Measurements from ENCODE around the gene MYO5B. TPM values are rescaled to one million over a fixed set of nuclear protein-coding genes. Genes with fewer than 3 reads are reported as not detected.

The MYO5B gene
- total RNA-seq, 4 donors from 2014 or later = 58.2 to 102 (median 89.9) TPM

GRCh38 chr18:49846718-49847470 lies 348.1 kb downstream of the MYO5B start:
- DNase-seq = peak; percentile 76 to 81
- no peak for TF ChIP-seq CTCF (IDR thresholded peaks at IDR 0.05)
- TF ChIP-seq POLR2A (IDR thresholded peaks at IDR 0.05) = no peak
- intact Hi-C loops (cut with DNase I) = no loop called here
- H3K27ac ChIP-seq = peak overlapping the region in 1 of 3 donors; percentile 12
- H3K27me3 ChIP-seq = no peaks in the 10 kb centered on the region
- H3K36me3 ChIP-seq = no peaks in the 10 kb centered on the region
- H3K4me3 ChIP-seq (replicated peaks in 1 of 3) = no peak overlapping the region
- no peaks in the 10 kb centered on the region for H3K9me3 ChIP-seq
- 33 to 38% methylated on average over 10 of the region's 10 CpGs for WGBS, 2 donors
- peaks cover 10 to 39% of the 10 kb centered on the region in 2 donors for H3K4me1 ChIP-seq

- no peak for TF ChIP-seq CTCF (IDR thresholded peaks at IDR 0.05)
- Histone ChIP-seq H3K4me1 (peaks cover 10 to 39% of the 10 kb centered on the region in 2 donors), H3K36me3 (no peaks in the 10 kb centered on the region), H3K4me3 (replicated peaks in 1 of 3) (no peak overlapping the region), H3K9me3 (no peaks in the 10 kb centered on the region), H3K27ac (peak overlapping the region in 1 of 3 donors; percentile 12), H3K27me3 (no peaks in the 10 kb centered on the region)
- DNase-seq = no peak
- 80 to 87% methylated on average over 5 of the region's 5 CpGs for WGBS, 2 donors
- intact Hi-C loops (cut with DNase I) = no loop called here
Observed at GRCh38 chr18:49846361-49846662, 348.6 kb downstream of the MYO5B start.

GRCh38 chr18:49845629-49846360 lies 349.2 kb downstream of the MYO5B start:
- intact Hi-C loops (cut with DNase I) = no loop called here
- 77 to 98% methylated on average over 3 to 5 of the region's 6 CpGs for WGBS, 2 donors
- Histone ChIP-seq H3K4me1 (peaks cover 10 to 39% of the 10 kb centered on the region in 2 donors), H3K4me3 (replicated peaks in 1 of 3) (no peak overlapping the region), H3K27ac (no peak overlapping the region), H3K36me3 (peaks cover 0 to 2% of the 10 kb centered on the region in 2 donors), H3K27me3 (no peaks in the 10 kb centered on the region), H3K9me3 (no peaks in the 10 kb centered on the region)
- DNase-seq = no peak
- TF ChIP-seq POLR2A (IDR thresholded peaks at IDR 0.05) = no peak
- no peak for TF ChIP-seq CTCF (IDR thresholded peaks at IDR 0.05)

- Histone ChIP-seq H3K4me1 (peaks cover 9 to 35% of the 10 kb centered on the region in 2 donors), H3K27ac (no peak overlapping the region), H3K27me3 (no peaks in the 10 kb centered on the region), H3K36me3 (peaks cover 0 to 5% of the 10 kb centered on the region in 2 donors), H3K4me3 (replicated peaks in 1 of 3) (no peak overlapping the region), H3K9me3 (no peaks in the 10 kb centered on the region)
- 89 to 90% methylated on average over 1 of the region's 1 CpG for WGBS, 2 donors
- intact Hi-C loops (cut with DNase I) = no loop called here
- DNase-seq = no peak
- TF ChIP-seq POLR2A (IDR thresholded peaks at IDR 0.05) (no peak), CTCF (IDR thresholded peaks at IDR 0.05) (no peak)
Observed at GRCh38 chr18:49844903-49845302, 350.0 kb downstream of the MYO5B start.

Measured in thyroid gland (tissue), 4 donors.